GM06990 (cell line): ENCODE data around the gene NTRK3.

Source experiments
- DNase-seq: peaks from one replicate; pipeline ENCODE4 v3.0.0-alpha.2; 2011; ENCODE audit not compliant: insufficient read length; ENCODE audit errors: extremely low read depth
- H3K27me3 ChIP-seq: replicated peaks from 2 replicates; pipeline ENCODE4 v1.6.0; 2011; ENCODE audit warnings: low read length; ENCODE audit not compliant: control insufficient read depth, insufficient read depth
- H3K36me3 ChIP-seq: 2 replicates; pipeline ENCODE4 v1.5.1; 2011; ENCODE audit warnings: low read length; ENCODE audit not compliant: control insufficient read depth, insufficient read depth
- H3K4me3 ChIP-seq: replicated peaks from 2 replicates; pipeline ENCODE4 v1.5.1; 2011; ENCODE audit warnings: low read depth, mild to moderate bottlenecking, control low read depth, low read length
- CTCF ChIP-seq: IDR thresholded peaks from 2 replicates; pipeline ENCODE4 v1.5.1; 2011; ENCODE audit warnings: low read length, control low read depth, mild to moderate bottlenecking, inconsistent platforms; ENCODE audit not compliant: insufficient read depth, poor library complexity, severe bottlenecking

NTRK3 gene

GRCh38 chr15:87965304-87965703, 291.2 kb downstream of the NTRK3 start:
- no peak for TF ChIP-seq CTCF
- no peak overlapping the region for H3K4me3 ChIP-seq
- no peak for DNase-seq
- H3K36me3 ChIP-seq: no peaks in the 10 kb centered on the region
- no peaks in the 10 kb centered on the region for H3K27me3 ChIP-seq

GRCh38 chr15:87962428-87962827, 294.1 kb downstream of the NTRK3 start:
- H3K27me3 ChIP-seq: no peaks in the 10 kb centered on the region
- no peak for DNase-seq
- H3K36me3 ChIP-seq: no peaks in the 10 kb centered on the region
- H3K4me3 ChIP-seq: no peak overlapping the region
- TF ChIP-seq CTCF: no peak

- no peak for TF ChIP-seq CTCF
- DNase-seq: no peak
- H3K36me3 ChIP-seq: no peaks in the 10 kb centered on the region
- H3K4me3 ChIP-seq: no peak overlapping the region
- no peaks in the 10 kb centered on the region for H3K27me3 ChIP-seq
Observed at GRCh38 chr15:87961851-87962420, 294.6 kb downstream of the NTRK3 start.

DNA sequence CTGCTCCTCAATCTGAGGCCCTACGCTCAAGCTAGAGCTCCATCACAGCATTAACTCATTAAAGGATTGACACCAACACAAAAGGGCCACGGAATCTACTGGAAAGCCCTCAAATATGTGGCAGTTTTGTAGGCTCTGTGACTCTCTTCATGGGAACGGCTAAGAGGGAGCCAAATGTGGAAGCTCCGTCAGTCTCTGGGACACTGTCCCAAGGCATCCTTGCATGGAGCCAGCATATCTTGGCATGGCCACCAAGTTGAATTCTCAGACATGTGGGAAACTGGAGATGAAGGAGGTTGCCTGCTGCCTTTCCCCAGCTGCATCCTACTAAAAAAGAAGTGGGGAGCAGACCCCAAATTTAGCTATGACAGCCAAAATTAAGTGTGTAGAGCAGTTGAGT, 296.9 kb downstream of the NTRK3 start:
- DNase-seq: no peak
- H3K36me3 ChIP-seq: no peaks in the 10 kb centered on the region
- no peaks in the 10 kb centered on the region for H3K27me3 ChIP-seq
- no peak overlapping the region for H3K4me3 ChIP-seq
- TF ChIP-seq CTCF: no peak

DNA sequence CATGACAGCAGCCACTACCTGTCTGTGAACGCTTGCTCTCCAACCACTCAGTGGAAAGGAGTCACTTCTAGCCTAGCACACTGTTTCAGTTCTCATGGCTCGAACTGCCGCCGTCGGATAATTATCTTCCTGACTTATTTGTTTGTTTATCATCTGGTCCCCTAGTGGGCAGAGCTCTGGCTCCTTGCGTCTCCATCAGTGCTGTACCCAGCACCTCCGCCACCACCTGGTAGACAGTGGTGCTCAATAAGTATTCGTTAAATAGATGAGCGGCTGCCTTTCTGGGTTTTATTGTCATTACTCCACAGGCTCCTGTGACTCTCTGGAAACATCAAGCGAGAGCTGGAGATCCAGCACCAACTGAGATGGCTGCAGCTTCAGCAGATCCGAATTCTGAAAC, 297.5 kb downstream of the NTRK3 start:
- Histone ChIP-seq H3K36me3 (no peaks in the 10 kb centered on the region), H3K27me3 (no peaks in the 10 kb centered on the region), H3K4me3 (no peak overlapping the region)
- no peak for TF ChIP-seq CTCF
- no peak for DNase-seq
